Limb (tissue), 2 donors: Measurements from ENCODE around the gene ZPLD1.

Experiments used
- DNase-seq, 2 donors: peaks; one replicate each; pipeline ENCODE4 v3.0.0-alpha.2; 2016; ENCODE audit errors: extremely low spot score in 2 of 2

ZPLD1 gene

GRCh38 chr3:102434715-102435114 lies at the start of gene ZPLD1:
TSS of gene ZPLD1 (plus strand) at chr3:102435015. CDS start at chr3:102438488, 3,473 bp downstream.
- no peak for DNase-seq

- no peak for DNase-seq
Observed at GRCh38 chr3:102390171-102390864, 44.5 kb upstream of the ZPLD1 start.

DNA sequence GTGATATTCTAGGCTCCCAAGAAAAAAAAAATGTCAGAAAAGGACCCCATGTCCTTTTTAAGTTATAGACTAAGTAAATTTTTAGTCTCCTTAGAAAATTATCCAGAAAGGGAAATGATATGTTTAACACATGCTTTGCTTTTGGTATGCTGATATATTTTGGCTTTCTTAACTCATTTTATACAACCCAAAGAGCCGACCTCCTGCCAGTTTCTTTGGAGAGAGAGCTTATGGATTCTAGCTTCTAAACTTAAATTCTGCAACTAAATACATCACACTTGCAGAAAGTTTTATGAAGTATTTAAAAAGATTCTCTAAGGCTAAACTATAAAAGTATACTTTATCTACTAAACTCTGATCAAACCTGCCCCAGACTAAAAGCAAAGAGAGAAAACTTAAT lies 43.9 kb upstream of the ZPLD1 start:
- DNase-seq = no peak

DNA sequence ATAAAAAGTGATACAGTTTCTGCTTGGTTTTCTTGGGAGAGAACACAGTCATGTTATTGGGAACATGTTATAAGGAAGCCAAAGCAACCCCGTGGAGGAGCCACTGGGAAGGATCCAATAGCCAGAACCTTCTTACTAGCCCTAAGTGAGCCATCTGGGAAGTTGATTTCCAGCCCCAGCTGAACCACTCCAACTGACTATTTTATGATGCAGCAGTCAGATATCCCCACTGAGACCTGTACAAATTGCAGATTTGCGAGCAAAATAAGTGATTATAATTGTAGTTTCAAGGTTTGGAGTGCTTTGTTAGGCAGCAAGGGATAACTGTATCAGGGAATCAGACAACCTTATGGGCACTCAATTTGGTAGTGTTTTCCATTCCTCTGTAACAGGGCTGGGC lies 43.3 kb upstream of the ZPLD1 start:
- DNase-seq = no peak

GRCh38 chr3:102394517-102394916 lies 40.3 kb upstream of the ZPLD1 start:
- no peak for DNase-seq

- no peak for DNase-seq
Observed at GRCh38 chr3:102398176-102398575, 36.6 kb upstream of the ZPLD1 start.

DNA sequence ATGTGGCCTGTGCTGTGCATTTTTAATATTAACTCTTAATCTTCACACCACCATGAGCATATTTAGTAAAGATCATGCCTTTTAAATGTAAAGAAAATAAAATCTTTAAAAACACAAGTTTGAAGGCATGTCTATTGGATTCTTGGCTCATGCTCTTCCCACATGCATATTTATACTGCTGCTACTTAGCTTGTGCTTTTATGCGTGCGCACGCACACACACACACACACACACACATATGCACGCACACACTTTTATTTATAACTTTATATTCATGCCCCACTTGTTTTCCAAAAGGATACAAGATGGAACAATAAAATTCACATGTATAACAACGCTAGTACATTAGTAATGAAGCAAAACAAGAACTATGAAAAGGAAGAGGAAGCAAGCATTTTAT lies 36.1 kb upstream of the ZPLD1 start:
- no peak for DNase-seq

DNA sequence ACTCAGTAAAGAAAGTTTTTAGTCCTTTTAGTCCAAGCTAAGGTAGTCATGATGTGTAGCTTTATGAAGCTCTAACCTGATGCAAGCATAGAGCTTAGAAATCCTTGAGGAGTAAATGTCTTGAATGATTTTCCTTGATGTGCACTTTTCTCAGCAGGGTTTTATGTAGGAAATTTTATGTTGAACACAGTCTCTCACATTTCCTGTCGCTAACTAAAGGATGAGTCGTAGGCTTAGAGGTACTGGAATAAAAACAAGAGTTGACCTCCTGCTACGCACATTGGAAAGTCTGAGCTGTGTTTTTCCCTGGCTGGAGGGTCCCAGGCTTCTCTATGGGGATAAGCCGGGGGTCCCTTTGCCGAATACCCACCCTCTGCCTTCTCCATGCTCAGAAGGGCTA lies 34.7 kb upstream of the ZPLD1 start:
- DNase-seq = no peak

DNA sequence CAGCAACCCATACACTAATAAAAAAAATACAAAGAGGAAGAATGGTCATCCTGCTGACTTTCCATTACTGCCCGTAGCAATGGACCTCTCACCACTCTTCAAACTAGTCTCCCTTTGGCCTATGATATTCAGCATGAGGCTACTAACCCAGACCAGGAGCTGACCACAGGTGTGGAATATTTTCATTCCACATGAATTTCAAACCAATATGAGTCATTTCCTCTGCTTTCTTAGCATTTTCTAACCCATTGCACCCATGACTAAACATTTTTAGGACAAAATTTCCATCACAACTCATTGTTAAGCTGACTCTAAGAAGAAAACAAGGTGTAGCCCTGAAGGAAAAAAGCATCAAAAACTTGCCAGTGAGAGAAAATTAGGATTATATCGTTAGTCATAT lies 34.0 kb upstream of the ZPLD1 start:
- DNase-seq = no peak

- DNase-seq = no peak
Observed at GRCh38 chr3:102410616-102411015, 24.2 kb upstream of the ZPLD1 start.

GRCh38 chr3:102415553-102415952 lies 19.3 kb upstream of the ZPLD1 start:
- no peak for DNase-seq

DNA sequence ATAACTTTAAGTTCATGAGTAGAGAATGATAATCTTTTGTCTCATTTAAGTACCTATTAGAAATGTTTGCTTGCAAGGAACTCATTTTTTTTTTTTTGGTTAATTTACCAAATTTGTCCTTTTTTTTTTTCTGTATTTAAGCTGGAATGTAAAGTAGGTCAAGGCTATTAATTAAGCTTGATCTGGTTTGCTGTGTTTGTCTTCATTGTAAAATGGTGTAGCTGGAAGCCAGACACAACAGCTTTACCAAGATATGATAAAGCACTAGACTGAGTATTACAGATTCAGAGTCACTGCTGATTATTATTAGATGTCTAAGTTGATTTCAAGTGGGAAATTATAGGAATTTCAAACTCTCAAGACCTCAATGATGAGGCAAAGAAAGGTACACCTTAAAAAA lies 15.0 kb upstream of the ZPLD1 start:
- no peak for DNase-seq

- no peak for DNase-seq
Observed at GRCh38 chr3:102441832-102442231, 7.0 kb downstream of the ZPLD1 start.

DNA sequence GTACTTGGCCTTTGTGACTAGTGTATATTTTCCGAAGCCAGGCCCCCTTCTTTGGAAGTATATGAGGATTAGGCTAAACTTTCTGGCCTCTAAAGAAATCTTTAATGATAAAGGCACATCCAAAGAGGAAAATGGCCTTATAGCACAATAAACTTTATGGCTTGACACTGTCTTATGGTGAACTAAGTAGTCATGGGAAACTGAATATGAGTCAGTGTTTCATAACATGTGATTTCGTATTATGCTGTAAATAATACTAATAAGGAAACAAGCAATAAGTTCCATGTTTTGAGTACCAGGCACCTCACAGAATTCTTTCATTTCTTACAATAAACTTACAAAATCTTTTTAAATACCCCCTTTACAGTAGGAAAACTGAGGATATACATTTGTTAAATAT lies 8.2 kb downstream of the ZPLD1 start:
- DNase-seq = no peak

DNA sequence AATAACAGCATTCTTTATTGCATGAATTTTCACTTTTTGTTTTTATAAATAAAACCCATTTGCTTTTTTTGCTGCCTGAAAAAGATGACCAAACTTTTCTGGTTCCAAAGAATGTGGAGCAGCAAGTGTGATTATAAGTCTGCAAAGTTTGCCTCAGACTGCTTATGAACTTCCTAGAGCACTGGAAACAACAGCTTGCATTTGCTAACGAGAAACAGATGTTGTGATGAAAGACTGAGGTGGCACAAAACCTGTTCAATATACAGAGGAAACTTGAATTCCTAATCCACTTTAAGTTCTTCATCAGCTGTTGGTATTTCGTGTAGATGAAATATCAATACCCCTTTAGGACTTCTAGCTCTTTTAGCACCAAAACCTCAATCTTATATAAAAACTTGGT lies 9.3 kb downstream of the ZPLD1 start:
- peak in 1 of 2 donors; percentile 30 for DNase-seq

DNA sequence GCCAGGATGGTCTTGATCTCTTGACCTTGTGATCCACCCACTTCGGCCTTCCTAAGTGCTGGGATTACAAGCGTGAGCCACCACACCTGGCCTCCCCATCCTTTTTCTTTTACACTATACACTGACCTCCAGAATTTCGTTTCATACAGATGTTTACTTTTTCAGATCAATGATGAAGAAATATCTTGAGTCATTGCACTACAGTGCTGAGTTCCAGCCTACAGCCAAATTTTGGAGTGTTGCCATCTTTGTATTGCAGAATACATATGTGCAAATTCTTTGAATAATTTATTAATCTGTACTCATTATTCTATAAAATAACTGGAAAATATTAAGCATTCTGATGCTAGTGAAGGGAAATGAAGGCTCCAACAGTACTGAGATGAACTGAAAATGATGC lies 12.5 kb downstream of the ZPLD1 start:
- DNase-seq = no peak

DNA sequence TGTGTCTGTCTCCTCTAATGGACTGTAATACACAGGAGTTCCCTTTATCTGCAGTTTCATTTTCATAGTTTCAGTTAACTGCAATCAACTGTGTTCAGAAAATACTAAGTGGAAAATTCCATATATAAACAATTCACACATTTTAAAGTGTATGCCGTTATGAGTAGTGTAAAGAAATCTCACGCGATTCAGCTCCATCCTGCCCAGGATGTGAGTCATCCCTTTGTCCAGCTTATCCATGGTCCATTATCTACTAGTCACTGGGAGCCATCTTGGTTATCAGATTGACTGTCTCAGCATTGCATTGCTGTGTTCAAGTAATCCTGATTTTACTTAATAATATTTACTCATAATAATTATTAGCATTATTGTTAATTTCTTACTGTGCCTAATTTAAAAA lies 14.5 kb downstream of the ZPLD1 start:
- no peak for DNase-seq

- DNase-seq = no peak
Observed at GRCh38 chr3:102449930-102450329, 15.1 kb downstream of the ZPLD1 start.

DNA sequence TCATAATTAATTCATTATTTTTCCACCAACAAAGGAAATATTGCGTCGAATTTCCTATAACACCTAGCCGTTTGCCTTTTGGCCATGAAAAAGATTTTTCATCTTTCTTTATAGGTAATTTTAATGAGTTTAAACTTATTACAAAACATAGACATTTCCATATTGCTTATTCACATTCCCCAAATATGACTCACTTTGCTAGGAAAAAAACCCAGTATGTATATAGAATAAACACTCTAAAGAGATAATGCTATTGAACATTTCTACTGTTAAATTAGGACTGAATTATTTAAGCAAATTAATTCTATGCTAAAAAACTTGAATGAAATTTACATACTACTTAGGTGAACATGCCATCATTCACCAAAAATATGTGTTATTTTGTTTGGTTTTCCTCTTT lies 16.2 kb downstream of the ZPLD1 start:
- DNase-seq = no peak

DNA sequence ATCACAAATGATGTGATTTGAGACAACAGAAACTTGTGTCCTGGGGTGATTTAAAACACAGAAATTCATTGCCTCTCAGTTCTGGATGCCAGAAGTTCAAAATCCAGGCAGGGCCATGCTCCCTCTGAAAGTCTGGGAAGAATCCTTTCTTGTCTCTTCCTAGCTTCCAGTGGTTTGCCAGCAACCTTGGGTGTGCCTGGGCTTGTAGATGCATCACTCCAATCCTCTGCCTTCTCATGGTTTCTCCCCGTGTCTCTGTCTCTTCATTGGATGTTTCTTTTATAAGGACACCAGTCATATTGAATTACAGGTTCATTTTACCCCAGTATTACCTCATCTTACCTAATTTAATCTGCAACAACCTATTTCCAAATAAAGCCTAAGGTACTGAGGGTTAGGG lies 16.7 kb downstream of the ZPLD1 start:
- DNase-seq = no peak

DNA sequence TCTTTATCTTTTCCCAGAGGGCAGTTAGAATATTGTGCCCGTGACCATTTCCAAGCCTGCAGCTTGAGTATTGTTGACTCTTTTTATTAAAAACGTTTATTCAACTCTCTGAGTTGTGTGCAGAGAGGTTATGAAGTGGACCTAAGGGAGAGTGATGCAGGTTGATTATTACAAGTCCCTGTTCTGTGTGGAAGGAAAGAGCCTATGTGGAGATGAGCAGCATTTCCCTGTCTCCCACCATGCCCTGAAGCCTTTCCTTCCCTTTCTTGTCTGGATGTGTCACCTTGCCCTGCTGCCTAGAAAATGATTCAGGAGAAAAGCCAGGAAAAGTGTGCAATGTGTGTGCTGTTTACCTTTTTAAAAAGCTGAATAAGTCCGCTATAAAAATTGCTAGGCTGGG lies 19.4 kb downstream of the ZPLD1 start:
- DNase-seq = no peak

DNA sequence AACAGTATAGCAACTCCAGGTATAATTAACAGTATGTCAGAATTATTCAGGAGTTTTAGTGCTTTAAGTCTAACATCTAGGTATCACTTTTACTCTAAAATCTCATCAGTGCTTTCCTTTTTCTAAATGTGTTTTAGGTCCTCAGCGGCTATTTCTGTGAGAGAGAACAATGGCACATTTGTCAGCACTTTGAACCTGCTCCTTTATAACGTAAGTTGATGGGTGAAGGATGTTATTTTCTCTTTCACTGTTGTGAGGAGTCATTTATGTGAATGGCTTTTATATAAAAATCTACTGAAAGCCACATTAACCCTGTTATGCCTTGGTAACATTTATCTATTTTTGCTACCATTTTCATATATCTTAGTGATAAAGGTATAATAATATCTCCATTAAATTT lies 22.8 kb downstream of the ZPLD1 start:
- no peak for DNase-seq

DNA sequence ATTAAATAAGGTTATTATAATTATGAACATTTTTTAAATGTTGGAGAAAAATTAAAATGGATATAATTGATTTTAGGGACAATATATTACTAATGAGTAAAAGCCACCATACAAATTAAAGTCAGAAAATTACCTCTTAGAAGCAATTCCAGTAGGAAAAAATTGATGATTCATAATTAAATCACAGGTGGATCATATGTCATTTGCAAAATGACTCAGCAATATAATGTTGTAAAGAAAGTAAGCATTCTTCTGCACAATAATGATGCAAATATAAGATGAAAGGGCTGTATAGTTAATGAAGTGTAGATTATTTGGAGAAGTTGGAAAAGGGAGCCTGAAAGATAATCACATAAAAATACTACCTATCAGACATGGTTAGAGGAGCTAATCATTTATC lies 25.8 kb downstream of the ZPLD1 start:
- no peak for DNase-seq

DNA sequence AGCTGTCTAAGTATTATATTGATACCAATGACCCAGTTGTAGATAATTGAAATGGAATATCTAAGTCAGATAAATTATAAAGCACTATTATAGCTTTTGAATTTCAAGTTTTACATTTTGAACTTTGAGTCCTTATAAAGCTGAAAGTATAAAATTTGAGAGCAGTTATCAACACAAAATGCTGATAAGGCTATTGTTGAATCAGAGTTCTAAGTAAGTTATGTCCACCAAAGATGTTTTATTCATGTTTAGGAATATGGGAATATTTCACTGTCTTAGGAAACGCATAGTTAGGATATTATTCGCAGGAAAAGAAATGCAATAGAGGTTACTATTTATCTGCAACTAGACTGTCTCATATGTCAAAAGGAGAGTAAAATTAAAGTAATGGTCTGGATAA lies 29.4 kb downstream of the ZPLD1 start:
- no peak for DNase-seq
